Fibroblast of villous mesenchyme (primary cell): ENCODE data around the gene CX3CR1. TPM values are rescaled to one million over a fixed set of nuclear protein-coding genes. Genes with fewer than 3 reads are reported as not detected.

Experiments used
- DNase-seq: peaks from one replicate; pipeline ENCODE4 v3.0.0-alpha.2; 2010; ENCODE audit warnings: low read depth
- H3K4me3 ChIP-seq: 2 replicates; pipeline ENCODE4 v1.5.1; 2011; ENCODE audit warnings: low read depth, mild to moderate bottlenecking, low read length
- total RNA-seq: library from RNA; depleted of rRNA; stranded (reverse); fragments of >200 nt; gene quantifications from 2 replicates; pipeline ENCODE4 v1.2.3, GENCODE V29; 2012
- TF ChIP-seq, protein P1 (sequence below): IDR thresholded peaks from 2 replicates; pipeline ENCODE4 v1.5.1; 2012; ENCODE audit warnings: low read depth, mild to moderate bottlenecking, low read length; ENCODE audit not compliant: insufficient read depth

The CX3CR1 gene
- total RNA-seq, 1 donor, result not detected

DNA sequence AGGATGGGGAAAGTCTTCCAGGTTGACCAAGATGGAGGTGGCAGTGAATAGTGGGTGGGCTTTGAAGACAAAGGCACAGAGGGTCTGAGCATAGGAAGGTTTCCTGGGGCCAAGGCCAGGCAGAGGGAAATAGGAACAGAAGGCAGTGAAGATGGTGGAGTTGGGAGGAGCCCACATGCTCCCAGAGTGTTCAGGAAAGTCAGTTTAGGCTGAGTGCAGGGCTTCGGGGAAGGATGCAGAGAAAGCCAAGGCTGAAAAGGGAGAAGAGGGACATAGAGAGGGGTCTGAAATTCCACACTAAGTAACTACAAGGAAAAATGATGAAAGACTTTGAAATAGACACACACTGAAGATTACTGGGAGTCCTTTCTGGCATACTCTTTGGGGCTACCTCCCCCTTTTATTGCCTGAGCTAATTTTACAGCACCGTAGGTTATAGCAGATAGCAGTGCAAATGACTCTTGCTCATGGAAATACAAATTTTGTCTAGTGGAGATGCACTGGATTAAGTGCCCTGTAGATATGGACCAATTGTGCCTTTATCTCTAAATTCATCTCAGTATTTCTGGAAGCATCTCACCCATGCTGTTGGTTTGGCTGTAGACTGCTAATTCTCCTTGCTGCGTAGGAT lies 3.8 kb downstream of the CX3CR1 start:
- no peak for DNase-seq
- TF ChIP-seq, protein P1, sequence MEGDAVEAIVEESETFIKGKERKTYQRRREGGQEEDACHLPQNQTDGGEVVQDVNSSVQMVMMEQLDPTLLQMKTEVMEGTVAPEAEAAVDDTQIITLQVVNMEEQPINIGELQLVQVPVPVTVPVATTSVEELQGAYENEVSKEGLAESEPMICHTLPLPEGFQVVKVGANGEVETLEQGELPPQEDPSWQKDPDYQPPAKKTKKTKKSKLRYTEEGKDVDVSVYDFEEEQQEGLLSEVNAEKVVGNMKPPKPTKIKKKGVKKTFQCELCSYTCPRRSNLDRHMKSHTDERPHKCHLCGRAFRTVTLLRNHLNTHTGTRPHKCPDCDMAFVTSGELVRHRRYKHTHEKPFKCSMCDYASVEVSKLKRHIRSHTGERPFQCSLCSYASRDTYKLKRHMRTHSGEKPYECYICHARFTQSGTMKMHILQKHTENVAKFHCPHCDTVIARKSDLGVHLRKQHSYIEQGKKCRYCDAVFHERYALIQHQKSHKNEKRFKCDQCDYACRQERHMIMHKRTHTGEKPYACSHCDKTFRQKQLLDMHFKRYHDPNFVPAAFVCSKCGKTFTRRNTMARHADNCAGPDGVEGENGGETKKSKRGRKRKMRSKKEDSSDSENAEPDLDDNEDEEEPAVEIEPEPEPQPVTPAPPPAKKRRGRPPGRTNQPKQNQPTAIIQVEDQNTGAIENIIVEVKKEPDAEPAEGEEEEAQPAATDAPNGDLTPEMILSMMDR, result no peak

GRCh38 chr3:39275052-39275451 lies 4.8 kb downstream of the CX3CR1 start:
- peak; percentile 84 for DNase-seq
- TF ChIP-seq, protein P1, result no peak
- H3K4me3 ChIP-seq, result no peak overlapping the region

More for the DNA sequence above, 3.8 kb downstream of the CX3CR1 start:
- H3K4me3 ChIP-seq, result no peak overlapping the region

DNA sequence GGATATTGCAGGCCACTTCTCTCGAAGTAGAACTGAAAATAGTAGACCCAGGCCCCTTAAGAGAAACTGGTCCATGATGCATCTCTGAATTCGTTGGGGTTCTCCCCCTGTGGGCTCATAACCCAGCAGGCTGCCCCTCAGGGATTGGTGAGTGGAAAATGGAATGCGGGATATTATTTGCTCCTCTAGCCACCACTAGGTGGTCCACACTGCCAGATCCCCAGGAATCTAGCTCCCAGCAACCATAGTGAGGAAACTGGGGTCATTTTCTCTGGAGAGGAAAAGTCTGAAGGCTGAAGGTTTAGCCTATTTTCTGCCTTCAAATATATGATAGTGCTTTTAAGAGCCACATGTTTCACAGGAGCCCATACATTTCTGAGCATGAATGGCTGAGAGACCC lies 6.7 kb downstream of the CX3CR1 start:
- no peak for DNase-seq
- no peak overlapping the region for H3K4me3 ChIP-seq
- TF ChIP-seq, protein P1, result peak; percentile 17

- DNase-seq, result no peak
- TF ChIP-seq, protein P1, result no peak
- H3K4me3 ChIP-seq, result no peak overlapping the region
Measured at GRCh38 chr3:39272191-39272590, 7.6 kb downstream of the CX3CR1 start.

DNA sequence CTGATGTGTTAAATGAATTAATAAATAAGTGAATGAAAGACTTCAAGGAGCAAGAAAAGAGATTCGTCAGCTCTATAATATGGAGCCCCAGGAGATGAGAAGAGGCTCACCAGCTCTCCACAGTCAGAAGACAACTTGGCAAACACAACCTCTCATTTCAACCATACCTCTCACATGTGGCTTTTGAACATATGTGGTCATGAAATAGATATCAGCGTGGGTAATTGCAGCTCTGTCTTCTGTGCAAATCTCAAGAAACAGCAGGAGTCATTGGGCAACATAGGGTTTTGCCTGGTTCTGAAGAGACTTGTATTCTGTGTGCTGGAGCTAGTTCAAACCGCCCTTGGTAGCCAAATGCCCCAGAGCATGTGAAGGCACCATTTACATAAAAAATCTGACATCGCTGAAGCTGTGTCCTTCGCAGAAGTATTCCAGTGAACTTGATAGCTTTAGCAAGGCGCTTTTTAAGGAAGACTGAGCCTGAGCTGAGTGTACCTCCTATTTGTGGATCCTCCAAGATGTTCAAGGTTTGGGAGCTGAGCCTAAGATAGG lies 8.4 kb downstream of the CX3CR1 start:
- no peak overlapping the region for H3K4me3 ChIP-seq
- DNase-seq, result no peak
- TF ChIP-seq, protein P1, result no peak

- no peak for DNase-seq
- TF ChIP-seq, protein P1, result no peak
- H3K4me3 ChIP-seq, result no peak overlapping the region
Measured at GRCh38 chr3:39269528-39269927, 10.3 kb downstream of the CX3CR1 start.

DNA sequence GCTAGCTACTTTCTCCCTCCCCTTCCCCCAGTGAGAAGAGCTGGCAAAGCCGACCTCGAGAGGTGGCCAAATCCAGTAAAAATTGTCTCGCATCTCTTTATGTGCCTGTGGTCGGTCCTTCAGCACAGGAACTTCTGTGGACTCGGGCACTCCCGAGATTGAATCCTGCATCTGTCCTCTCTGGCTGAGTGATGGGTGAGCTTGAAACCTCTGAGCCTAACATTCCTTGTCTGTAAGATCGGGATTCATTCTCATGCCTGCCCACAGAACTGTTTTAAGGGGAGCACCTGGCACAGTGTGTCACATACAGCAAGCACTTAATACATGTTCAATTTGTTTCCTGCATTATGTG lies 11.3 kb downstream of the CX3CR1 start:
- DNase-seq, result no peak
- TF ChIP-seq, protein P1, result no peak
- no peak overlapping the region for H3K4me3 ChIP-seq
